Stimulated activated CD4-positive, alpha-beta T cell treated with anti-CD3 and anti-CD28 coated beads, Interleukin-15, amount 100 ng/mL, for 48 hours (primary cell): ENCODE data around the gene ATP9B.

ENCODE experiments used
- DNase-seq, 2 donors: peaks; one replicate each; pipeline ENCODE4 v3.0.0-alpha.2; 2020; ENCODE audit warnings: low read depth in 2 of 2

The ATP9B gene

DNA sequence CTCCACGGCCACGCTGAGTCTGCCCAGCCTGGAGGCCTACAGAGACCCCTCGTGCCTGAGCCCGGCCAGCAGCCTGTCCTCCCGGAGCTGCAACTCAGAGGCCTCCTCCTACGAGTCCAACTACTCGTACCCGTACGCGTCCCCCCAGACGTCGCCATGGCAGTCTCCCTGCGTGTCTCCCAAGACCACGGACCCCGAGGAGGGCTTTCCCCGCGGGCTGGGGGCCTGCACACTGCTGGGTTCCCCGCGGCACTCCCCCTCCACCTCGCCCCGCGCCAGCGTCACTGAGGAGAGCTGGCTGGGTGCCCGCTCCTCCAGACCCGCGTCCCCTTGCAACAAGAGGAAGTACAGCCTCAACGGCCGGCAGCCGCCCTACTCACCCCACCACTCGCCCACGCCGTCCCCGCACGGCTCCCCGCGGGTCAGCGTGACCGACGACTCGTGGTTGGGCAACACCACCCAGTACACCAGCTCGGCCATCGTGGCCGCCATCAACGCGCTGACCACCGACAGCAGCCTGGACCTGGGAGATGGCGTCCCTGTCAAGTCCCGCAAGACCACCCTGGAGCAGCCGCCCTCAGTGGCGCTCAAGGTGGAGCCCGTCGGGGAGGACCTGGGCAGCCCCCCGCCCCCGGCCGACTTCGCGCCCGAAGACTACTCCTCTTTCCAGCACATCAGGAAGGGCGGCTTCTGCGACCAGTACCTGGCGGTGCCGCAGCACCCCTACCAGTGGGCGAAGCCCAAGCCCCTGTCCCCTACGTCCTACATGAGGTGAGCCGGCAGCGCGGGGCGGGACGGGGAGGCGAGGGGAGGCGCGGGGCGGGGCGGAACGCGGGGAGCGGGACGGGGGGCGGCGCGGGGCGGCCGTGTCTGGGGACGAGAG lies 341.8 kb downstream of the ATP9B start:
- no peak for DNase-seq

DNA sequence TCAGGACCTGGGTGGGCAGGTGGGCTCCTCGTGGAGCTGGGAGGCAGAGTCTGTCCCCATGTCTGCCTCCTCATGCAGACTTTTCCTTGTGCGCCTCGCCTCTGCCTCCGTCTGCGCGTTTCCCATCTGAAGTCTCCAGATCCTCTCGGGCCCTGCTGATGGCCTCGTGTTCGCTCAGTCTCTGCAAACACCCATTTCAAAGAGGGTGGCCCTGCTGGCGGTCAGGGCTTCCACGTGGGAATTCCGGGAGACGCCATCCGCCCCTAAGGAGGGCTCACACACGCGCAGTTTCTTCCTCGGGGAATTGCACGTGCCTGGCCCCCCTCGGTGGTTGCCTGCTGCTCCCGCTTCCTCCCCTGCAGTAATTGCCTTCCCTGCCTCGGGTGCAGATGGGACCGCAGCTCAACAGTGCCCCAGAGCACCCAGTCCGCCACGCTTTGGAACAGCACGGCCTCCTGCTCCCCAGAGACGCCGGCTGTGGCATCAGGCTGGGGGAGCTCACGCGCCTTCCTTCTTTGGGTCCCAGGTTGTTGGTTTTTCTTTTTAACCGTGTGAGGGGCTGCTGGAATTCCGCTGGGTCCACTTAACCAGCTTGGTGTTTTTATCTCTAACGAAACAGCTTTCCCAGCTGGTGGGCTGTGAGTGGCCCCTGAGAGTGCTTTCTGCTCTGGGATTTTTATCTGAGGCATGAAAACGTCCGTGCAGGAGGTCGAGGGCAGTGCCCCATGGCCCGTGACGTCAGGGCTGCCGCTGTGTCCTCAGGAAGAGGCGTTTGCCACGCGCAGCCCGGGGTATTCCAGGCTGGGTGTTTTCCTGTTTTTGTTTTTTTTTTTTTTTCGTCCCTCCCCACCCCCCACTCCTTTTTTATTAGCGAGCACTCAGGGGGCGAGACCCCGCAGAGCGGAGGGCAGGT lies 342.7 kb downstream of the ATP9B start:
- DNase-seq: no peak

DNA sequence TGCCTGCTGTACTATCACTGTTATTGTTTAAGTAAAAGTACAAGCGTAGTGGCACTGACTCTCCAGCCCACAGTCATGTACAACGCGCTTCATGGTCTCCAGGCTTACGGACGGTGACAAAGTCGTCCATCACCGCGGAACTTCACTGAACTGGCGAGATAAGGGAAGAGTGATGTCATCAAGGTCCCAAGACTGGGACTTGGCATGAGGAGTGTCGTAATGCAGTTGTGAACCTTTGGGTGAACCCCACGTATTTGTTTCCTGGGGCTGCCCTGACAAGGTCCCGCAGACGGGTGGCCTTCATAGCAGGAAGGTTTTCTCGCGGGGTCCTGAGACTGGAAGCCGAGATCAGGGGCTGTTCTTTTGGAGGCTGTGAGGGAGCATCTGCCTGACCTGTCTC lies 343.8 kb downstream of the ATP9B start:
- no peak for DNase-seq

DNA sequence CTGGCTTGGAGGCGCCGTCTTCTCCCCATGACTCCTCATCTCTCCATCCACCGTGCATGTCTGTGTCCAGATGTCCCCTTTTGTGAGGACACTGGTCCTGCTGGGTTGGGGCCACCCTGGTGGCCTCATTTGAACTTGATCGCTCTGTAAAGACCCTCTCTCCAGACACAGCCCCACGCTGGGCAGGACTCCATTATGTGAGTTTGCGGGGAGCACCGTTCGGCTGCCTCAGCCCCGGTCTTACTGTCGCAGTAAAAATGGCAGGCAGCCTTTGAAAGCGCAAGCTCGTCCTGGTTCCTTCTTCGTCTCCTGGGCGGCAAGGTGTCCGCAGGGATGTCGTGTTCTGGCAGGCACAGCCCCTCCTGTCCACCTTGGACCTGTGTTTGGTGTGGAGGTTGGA lies 344.2 kb downstream of the ATP9B start:
- no peak for DNase-seq

DNA sequence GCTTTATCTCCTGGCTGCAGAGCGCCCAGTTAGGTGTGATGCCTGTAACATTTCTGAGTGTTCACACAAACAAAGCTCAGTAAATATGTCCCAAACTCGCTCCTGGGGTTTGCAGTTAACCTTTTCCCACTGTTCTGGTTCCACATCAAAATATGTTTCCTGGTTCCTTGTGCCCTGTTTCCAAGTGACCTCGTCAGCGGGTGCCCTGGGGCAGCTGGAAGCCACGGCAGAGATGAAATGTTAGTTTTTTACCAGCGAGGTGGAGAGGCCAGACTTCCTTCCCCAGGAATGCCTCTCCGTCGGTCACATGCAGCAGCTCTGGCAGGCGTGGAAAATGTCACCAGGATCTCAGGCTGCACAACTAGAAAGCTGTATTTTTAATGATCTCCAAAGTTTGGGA lies 344.7 kb downstream of the ATP9B start:
- no peak for DNase-seq

DNA sequence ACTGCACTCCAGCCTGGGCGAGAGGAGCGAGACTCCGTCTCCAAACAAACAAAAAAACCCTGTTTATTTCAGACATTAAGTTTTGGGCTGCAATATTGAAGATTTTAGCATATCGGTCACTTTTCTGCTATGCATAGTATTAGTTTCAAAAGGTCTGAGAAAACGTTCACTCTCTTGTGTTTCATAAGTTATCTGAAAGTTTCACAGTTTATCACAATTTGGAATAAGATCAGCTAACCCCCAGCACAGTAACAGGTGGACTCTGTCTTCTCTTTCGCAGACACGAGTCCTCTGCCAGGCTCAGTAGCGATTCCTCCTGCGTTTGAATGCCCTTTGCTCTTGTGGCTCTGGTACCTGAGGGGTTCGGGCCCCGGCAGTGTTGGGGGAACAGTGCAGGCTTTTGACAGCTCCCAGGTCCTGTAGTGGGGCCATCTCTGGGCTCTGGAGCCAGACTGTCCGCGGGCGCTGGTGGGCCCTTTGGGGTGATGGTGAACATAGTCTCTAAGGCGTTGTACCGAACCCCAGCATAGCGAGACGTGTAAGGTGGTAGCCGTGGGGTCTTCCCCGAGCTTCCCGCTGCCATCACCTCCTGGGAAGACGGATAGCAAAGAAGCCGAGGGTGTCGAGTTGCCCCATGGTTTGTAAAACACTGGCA lies 347.0 kb downstream of the ATP9B start:
- no peak for DNase-seq

DNA sequence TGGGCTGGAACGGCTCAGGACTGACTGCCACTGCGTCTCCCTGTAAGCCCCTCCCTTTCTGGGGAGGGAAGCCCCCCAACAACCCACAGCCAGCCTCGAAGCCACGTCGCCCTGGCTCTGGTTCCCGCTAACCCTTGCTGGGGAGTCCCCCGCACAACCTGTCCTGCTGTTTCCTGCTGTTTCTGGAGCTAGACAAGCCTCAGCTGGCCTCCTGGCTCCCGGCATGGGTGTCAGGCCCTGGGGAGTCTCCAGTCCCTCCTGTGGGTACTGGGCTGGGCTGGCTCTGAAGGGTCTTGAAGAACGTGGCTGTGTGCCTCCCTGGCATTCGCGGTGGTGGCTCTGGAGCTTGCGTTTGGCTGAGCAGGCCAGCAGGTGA lies 347.5 kb downstream of the ATP9B start:
- no peak for DNase-seq

DNA sequence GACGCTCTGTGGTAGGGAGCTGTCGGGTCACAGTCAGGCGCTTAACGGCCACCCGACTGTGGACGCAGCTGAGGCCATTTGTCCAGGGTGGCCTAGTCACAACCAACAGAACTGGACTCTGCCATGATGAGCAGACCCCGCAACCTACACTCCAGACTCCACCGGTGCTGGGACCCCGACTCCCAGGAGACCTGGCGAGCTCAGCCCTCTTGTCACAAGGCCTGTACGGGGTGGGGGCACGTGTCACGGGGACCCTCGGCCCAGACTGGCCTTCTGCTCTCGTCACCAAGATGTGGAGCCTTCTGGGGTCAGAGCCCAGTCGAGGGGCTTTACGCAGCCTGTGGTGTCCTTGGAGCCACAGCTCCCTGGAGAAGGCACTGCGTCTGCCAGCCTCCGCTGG lies 349.0 kb downstream of the ATP9B start:
- DNase-seq: no peak

DNA sequence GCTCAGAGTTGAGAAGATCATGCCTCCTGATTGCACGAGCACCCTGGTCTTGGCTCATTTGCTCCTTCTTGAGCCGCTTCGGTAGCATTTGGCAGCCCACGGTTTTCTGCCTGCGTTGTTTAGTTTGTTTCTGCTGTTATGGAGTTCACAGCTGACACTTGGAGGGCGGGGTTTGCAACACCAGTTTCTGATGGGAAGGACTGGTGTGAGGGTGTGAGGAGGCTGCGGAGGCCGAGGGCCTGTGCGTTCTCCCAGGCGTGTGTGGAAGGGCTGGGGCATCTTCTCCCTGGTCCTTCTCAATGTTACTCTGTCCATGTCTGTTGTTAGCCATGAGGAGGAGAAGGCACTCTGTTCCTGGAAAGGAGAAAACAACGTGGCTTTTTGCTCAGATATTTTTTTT lies 349.4 kb downstream of the ATP9B start:
- DNase-seq: no peak

DNA sequence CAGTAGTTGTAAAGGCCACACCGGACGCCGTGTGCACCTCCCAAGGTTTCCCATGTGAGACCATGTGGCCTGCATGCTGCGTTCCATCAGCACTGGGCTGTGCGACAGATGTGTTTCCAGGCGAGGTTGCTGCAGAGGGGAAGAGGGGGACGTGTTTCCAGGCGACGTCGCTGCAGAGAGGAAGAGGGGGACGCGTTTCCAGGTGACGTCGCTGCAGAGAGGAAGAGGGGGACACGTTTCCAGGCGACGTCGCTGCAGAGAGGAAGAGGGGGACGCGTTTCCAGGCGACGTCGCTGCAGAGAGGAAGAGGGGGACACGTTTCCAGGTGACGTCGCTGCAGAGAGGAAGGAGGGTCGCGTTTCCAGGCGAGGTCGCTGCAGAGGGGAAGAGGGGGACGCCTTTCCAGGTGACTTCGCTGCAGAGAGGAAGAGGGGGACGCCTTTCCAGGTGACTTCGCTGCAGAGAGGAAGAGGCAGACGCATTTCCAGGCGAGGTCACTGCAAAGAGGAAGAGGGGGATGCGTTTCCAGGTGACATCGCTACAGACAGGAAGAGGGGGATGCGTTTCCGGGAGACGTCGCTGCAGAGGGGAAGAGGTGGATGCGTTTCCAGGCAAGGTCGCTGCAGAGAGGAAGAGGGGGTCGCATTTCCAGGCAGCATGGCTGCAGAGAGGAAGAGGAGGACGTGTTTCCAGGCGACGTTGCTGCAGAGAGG lies 351.0 kb downstream of the ATP9B start:
- no peak for DNase-seq

DNA sequence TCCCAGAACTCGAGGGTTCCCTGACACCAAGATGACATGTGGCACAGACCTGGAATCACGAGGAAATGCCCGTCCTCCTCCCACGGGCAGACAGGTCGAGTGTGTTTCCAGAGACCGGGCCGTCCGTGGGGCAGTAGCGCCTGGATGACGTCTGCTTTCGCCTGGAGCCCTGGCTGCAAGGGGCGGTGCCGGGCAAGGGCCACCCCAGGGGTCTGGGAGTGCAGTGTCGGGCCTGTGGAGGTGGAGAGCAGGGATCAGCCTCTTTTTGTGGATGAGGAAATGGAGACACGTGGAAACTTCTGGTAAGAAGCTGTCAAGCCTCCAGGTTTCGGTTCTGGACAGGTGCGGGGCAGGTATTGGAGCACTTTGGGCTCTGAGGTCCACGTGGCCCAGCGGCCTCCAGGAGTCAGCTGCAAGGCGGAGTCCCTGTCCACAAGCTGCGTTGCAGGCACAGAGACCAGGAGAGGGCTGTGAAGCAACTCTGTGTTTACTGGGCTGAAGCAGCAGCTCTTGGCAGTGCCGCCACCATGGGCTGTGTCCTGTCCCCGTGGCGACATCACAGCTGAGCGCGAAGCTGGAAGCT lies 352.2 kb downstream of the ATP9B start:
- DNase-seq: no peak

DNA sequence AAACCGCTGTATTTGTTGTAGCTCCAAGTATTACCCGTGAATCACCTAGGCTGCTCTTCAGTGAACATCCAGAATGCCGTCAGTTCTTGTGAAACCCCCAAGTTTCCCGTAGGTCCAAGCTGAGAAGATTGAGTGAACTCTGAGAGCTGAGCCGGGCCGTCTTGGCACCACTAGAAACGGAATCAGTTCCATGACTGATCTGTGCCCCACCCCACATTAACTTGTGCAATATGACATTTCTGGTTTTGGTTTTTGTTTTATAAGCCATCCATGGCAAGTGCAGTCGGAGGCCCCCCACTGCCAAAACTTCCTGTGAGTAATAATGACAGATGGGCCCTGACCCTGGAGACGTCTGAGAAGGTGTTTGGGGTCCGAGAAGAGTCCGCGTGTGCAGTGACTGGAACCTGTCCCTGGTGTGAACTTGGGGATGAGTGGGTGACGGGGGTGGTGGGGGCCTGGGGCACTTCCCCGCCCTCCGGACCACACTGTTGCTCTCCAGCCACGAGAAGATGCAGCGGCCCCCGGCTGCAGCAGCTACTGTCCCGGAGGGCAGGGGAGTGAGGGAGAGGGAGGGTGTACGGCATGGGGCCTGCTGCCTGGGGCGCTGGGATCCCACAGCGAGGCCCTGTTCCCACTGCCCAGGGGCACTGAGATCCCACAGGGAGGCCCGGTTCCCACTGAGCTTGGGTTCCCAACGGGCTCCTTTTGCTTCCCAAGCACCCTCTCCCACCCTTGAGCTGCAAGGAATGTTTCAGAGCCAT lies 353.0 kb downstream of the ATP9B start:
- DNase-seq: no peak

DNA sequence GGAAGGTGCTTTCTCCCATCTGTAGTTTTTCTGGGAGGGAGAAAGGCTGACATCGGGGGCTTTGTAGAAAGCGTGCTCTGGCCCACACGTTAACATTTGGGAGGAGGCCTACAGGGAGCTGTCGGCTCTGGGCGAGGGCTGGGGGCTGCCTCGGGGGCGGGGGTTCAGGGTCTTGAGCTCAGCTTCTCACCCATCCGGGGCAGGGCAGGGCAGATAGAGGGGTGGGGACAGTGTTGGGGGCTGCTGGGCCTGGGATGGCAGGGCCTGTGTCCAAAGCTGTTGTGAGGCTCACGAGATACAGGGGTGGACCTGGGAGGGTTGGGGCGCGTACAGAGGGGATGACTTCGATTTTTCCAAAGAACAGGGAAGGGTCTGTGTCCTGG lies 353.6 kb downstream of the ATP9B start:
- DNase-seq: no peak

DNA sequence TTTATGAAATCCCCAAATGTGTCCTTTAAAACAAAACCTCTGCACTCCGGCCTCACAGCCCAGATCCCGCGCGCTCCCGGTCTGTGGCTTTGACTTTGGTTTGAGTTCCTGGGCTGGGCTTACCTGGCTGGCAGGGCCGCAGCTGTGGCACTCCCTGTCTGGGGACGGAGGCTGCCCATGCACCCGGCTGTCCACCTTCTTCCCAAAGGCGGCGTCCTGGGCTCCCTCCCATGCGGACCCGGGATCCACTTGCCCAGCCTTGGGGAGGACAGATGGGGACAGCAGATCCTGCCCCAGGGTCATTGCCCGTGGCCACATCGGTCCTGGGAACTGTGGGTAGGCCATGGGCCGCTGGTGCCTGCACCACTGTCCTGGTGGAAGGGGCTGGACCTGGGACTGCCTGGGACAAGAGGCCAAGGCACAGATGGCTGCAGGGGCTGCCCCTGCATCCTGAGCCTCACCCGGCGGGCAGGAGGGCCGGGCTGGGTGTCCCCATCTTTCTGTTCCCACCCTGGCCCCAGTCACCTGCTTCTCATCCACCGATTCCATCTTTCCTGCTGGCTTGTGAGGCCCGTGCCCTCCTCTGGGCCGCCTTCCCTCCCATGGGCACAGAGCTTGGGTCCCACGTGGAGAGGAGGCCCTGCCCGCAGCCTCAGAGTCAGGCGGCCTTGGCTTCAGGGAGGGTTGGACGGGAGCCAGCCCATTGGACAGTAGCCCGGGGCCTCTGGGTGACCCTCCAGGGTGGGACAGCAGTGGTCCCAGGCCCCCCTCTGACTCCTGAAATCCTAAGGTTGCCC lies 354.2 kb downstream of the ATP9B start:
- DNase-seq: no peak

DNA sequence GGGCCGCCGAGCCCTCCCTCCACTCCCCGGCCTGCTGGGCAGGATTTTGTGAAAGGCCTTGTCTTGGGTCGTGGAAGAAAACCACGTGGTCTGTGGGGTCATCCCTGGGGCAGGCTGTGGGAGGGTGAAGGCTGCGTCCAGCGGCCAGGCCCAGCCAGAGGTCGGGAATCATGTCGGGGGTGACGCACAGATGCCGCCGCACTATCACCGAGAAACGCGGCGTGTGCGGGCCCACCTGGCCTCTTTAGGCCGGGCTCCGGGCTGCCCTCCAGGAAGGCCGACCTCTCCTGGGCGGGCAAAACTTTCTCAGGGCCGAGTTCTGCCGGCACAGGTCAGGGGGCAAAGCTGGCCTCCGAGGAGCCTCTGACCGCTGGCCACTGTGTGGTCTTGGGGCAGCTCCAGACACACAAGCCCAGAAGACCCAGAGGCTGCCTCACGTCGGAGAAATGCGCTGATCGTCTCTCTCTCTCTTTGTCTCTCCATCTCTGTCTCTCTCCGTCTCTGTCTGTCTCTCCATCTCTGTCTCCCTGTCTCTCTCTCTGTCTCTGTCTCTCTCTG lies 354.9 kb downstream of the ATP9B start:
- no peak for DNase-seq

DNA sequence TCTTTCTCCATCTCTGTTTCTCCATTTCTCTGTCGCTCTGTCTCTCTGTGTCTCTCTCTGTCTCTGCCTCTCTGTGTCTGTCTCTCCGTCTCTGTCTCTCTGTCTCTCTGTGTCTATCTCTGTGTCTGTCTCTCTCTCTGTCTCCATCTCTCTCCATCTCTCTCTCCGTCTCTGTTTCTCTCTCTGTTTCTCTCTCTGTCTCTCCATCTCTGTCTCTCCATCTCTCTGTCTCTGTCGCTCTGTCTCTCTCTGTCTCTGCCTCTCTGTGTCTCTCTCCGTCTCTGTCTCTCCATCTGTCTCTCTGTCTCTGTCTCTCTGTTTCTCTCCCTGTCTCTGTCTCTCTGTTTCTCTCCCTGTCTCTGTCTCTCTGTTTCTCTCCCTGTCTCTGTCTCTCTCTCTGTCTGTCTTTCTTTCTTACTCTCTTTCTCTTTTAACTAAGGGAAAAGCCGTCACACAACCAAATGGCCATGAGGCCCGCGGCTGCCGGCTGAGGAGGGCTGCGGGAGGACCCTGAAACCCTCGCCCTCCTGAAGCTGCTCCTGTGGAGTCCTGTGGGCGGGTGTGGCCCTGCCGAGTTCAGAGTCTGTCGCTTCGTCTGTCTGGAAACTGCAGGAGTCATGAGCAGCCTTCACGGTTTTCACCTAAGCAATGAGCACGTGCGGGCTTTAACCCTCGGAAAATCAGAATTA lies 355.8 kb downstream of the ATP9B start:
- DNase-seq: no peak

DNA sequence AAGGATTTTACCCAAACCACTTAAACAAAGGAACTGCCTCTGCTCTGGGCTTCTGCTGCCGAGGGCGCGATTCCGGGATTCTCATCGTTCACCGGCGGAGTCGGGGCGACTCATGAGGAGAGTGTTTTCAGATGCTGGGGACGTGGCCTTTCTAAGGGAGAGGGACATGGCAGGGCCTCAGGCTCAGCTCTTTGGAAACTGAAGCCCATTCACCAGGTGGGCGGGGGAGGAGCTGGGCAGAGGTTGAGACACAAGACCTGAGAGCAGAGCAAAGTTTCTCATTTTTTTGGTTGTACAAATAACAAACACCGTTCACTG lies 356.3 kb downstream of the ATP9B start:
- no peak for DNase-seq

DNA sequence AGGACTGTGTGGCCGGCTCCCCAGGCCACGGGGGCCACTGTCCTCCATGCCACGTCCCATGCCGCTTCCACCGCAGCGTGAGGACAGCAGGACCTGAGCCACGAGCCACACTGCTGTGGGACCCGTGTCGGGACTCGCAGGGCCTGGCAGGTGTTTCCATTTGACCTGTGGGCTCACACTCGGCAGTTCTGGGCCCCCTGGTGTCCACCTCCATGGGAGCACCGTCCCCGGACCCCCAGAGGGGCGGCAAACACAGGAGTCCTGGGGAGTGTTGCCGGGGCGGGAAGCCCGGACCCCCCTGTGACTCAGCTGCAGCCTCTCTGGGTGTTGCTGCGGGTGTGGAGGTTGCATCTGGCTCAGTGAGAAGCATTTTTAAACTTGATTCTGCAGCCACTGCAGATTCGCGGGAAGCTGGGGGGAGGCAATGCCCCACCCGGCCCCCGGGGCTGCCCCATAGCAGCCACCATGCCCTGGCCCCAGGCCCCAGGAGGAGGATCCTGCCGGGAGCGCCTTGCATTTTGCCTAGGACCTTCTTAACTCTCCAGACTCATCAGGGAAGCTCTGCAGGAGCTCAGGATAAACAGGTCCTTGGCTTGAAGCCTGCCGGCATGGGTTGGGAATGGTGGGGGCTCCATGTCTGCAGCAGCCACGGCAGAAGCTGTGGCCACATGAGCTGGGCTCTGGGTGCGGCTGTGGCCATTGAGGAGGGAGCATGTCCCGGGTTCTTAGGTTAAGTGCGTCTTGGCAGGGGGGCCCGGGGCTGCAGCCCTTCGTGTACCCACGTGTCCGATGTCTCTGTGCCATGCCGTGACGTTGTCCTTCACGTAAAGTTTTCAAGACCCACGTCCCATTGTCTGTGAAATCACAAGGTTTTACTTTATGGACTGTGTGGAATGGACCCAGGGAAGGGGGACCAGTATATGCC lies 357.4 kb downstream of the ATP9B start:
- no peak for DNase-seq
